HG02798 (cell line): ENCODE data around the gene LYZ.
A peak's percentile ranks its signal among the peaks of the same experiment; 100 is the strongest.

Source experiments
- ATAC-seq: cut with Tn5 transposase; IDR thresholded peaks from one replicate; pipeline ENCODE4 v1.9.1; 2021; ENCODE audit warnings: mild to moderate bottlenecking; ENCODE audit not compliant: unreplicated experiment, poor library complexity

Gene LYZ

GRCh38 chr12:69338120-69338859 lies 9.9 kb upstream of the LYZ start:
- no peak for ATAC-seq

- no peak for ATAC-seq
Observed at GRCh38 chr12:69338936-69339335, 9.2 kb upstream of the LYZ start.

- ATAC-seq, result no peak
Observed at GRCh38 chr12:69339999-69340398, 8.2 kb upstream of the LYZ start.

- ATAC-seq, result no peak
Observed at GRCh38 chr12:69341328-69341727, 6.9 kb upstream of the LYZ start.

- no peak for ATAC-seq
Observed at GRCh38 chr12:69342421-69342820, 5.8 kb upstream of the LYZ start.

- no peak for ATAC-seq
Observed at GRCh38 chr12:69343357-69343756, 4.8 kb upstream of the LYZ start.

GRCh38 chr12:69343885-69344612 lies 4.1 kb upstream of the LYZ start:
- ATAC-seq, result no peak

GRCh38 chr12:69345077-69345476 lies 3.1 kb upstream of the LYZ start:
- no peak for ATAC-seq

- ATAC-seq, result no peak
Observed at GRCh38 chr12:69345742-69346141, 2.4 kb upstream of the LYZ start.

- ATAC-seq, result no peak
Observed at GRCh38 chr12:69350002-69350626, 1.9 kb downstream of the LYZ start.

- ATAC-seq, result no peak
Observed at GRCh38 chr12:69350777-69351176, 2.6 kb downstream of the LYZ start.

- no peak for ATAC-seq
Observed at GRCh38 chr12:69351462-69352236, 3.5 kb downstream of the LYZ start.

GRCh38 chr12:69352904-69353303 lies 4.7 kb downstream of the LYZ start:
- no peak for ATAC-seq

GRCh38 chr12:69354172-69354555 lies 6.0 kb downstream of the LYZ start:
- no peak for ATAC-seq

GRCh38 chr12:69354556-69355187 lies 6.5 kb downstream of the LYZ start:
- ATAC-seq, result no peak

GRCh38 chr12:69355363-69356028 lies 7.3 kb downstream of the LYZ start:
- ATAC-seq, result no peak

GRCh38 chr12:69359531-69360347 lies 11.6 kb downstream of the LYZ start, which contains the start of gene YEATS4:
Gene YEATS4 (plus strand): TSS chr12:69359743. CDS start chr12:69359973, 230 bp downstream.
- peak; percentile 87 for ATAC-seq

GRCh38 chr12:69360348-69360672 lies 12.1 kb downstream of the LYZ start:
- no peak for ATAC-seq

- no peak for ATAC-seq
Observed at GRCh38 chr12:69366796-69367195, 18.6 kb downstream of the LYZ start.
